WTC11 (cell line): Measurements from ENCODE around the gene CRAMP1. TPM values are rescaled to one million over a fixed set of nuclear protein-coding genes. Genes with fewer than 3 reads are reported as not detected.

Source experiments
- ATAC-seq: fragments of 200-7000 bp; cut with Tn5 transposase; 2 replicates; pipeline ENCODE4 v1.10.0; 2021; ENCODE audit warnings: mild to moderate bottlenecking, moderate library complexity
- CTCF ChIA-PET: fragments of 300-600 bp; sonication (Branson Sonifier 250); formaldehyde crosslinking; loops from one replicate; lab custom pipeline; 2021; ENCODE audit warnings: antibody characterized with exemption; lab: Charles Lee
- POLR2A ChIA-PET: fragments of 350-600 bp; sonication (Branson Sonifier 250); formaldehyde crosslinking; loops from one replicate; lab custom pipeline; 2021; ENCODE audit warnings: antibody characterized with exemption; lab: Charles Lee
- DNase-seq: peaks from one replicate; pipeline ENCODE4 v3.0.0; 2021; ENCODE audit warnings: low spot score
- H3K27ac Mint-ChIP-seq: 2 replicates; pipeline ENCODE4 v1.8.0; 2021; ENCODE audit warnings: mixed read lengths
- H3K27me3 Mint-ChIP-seq: 2 replicates; pipeline ENCODE4 v1.8.0; 2021; ENCODE audit warnings: low read depth, mild to moderate bottlenecking, moderate library complexity, mixed read lengths
- H3K36me3 Mint-ChIP-seq: 2 replicates; pipeline ENCODE4 v1.8.0; 2021; ENCODE audit warnings: mixed read lengths
- H3K4me1 Mint-ChIP-seq: 2 replicates; pipeline ENCODE4 v1.8.0; 2022; ENCODE audit warnings: mixed read lengths
- H3K4me3 Mint-ChIP-seq: 2 replicates; pipeline ENCODE4 v1.8.0; 2021; ENCODE audit warnings: mild to moderate bottlenecking, moderate library complexity, mixed read lengths
- H3K9me3 Mint-ChIP-seq: 2 replicates; pipeline ENCODE4 v1.8.0; 2021; ENCODE audit warnings: mixed read lengths
- ATF1 ChIP-seq: sonication (generic); formaldehyde crosslinking; IDR thresholded peaks from 2 replicates; pipeline ENCODE4 v1.8.1; 2023; ENCODE audit warnings: mild to moderate bottlenecking, moderate library complexity, missing genetic modification reagents
- ESRRA ChIP-seq: sonication (generic); formaldehyde crosslinking; IDR thresholded peaks from 2 replicates; pipeline ENCODE4 v1.8.1; 2022; ENCODE audit warnings: mild to moderate bottlenecking, missing genetic modification reagents, borderline replicate concordance
- FOXP1 ChIP-seq: sonication (generic); formaldehyde crosslinking; IDR thresholded peaks from 2 replicates; pipeline ENCODE4 v1.8.0; 2022; ENCODE audit warnings: missing genetic modification reagents, mild to moderate bottlenecking, moderate library complexity, borderline replicate concordance
- GABPB1 ChIP-seq: sonication (generic); formaldehyde crosslinking; IDR thresholded peaks from 2 replicates; pipeline ENCODE4 v1.8.1; 2023; ENCODE audit warnings: mild to moderate bottlenecking, missing genetic modification reagents
- GTF2I ChIP-seq: fragments of 250-450 bp; sonication (Bioruptor Pico); conservative IDR thresholded peaks from 2 replicates; pipeline ENCODE4 v1.4.0; 2021; ENCODE audit warnings: mild to moderate bottlenecking
- HMGA2 ChIP-seq: fragments of 250-450 bp; sonication (Bioruptor Pico); IDR thresholded peaks from 2 replicates; pipeline ENCODE4 v1.4.0; 2021; ENCODE audit warnings: mild to moderate bottlenecking, moderate library complexity
- JUN ChIP-seq: sonication (generic); formaldehyde crosslinking; IDR thresholded peaks from 2 replicates; pipeline ENCODE4 v1.8.0; 2023; ENCODE audit warnings: mild to moderate bottlenecking, missing genetic modification reagents
- NR2C2 ChIP-seq: sonication (generic); formaldehyde crosslinking; IDR thresholded peaks from 2 replicates; pipeline ENCODE4 v1.8.0; 2022; ENCODE audit warnings: mild to moderate bottlenecking, missing genetic modification reagents
- RORB ChIP-seq: fragments of 250-450 bp; sonication (Bioruptor Pico); IDR thresholded peaks from 2 replicates; pipeline ENCODE4 v1.9.0; 2021; ENCODE audit warnings: mild to moderate bottlenecking
- TP53 ChIP-seq: sonication (generic); formaldehyde crosslinking; IDR thresholded peaks from 2 replicates; pipeline ENCODE4 v1.8.1; 2023; ENCODE audit warnings: mild to moderate bottlenecking, missing genetic modification reagents
- ZNF121 ChIP-seq: sonication (generic); formaldehyde crosslinking; IDR thresholded peaks from 2 replicates; pipeline ENCODE4 v1.8.0; 2023; ENCODE audit warnings: missing genetic modification reagents
- ZNF416 ChIP-seq: fragments of 250-450 bp; sonication (Bioruptor Pico); IDR thresholded peaks from 2 replicates; pipeline ENCODE4 v1.9.0; 2021; ENCODE audit warnings: mild to moderate bottlenecking, inconsistent platforms
- ZNF423 ChIP-seq: fragments of 250-450 bp; sonication (Bioruptor Pico); IDR thresholded peaks from 2 replicates; pipeline ENCODE4 v2.1.2; 2022; ENCODE audit warnings: mild to moderate bottlenecking, moderate library complexity
- total RNA-seq: library from RNA; stranded (reverse); gene quantifications from 3 replicates; pipeline ENCODE4 v1.2.3, GENCODE V29; 2021
- TF ChIP-seq, protein P1 (sequence below): sonication (generic); formaldehyde crosslinking; IDR thresholded peaks from 2 replicates; pipeline ENCODE4 v1.8.1; 2022; ENCODE audit warnings: low read depth, missing genetic modification reagents, borderline replicate concordance
- TF ChIP-seq, protein P2 (sequence below): sonication (generic); formaldehyde crosslinking; IDR thresholded peaks from 2 replicates; pipeline ENCODE4 v1.8.0; 2023; ENCODE audit warnings: missing genetic modification reagents, mild to moderate bottlenecking, borderline replicate concordance
- TF ChIP-seq, protein P3 (sequence below): sonication (generic); formaldehyde crosslinking; IDR thresholded peaks from 2 replicates; pipeline ENCODE4 v1.8.0; 2022; ENCODE audit warnings: mild to moderate bottlenecking, missing genetic modification reagents
- TF ChIP-seq, protein P4 (sequence below): sonication (generic); formaldehyde crosslinking; IDR thresholded peaks from 2 replicates; pipeline ENCODE4 v1.8.1; 2022; ENCODE audit warnings: mild to moderate bottlenecking, moderate library complexity, missing genetic modification reagents
- TF ChIP-seq, protein P5 (sequence below): fragments of 250-450 bp; sonication (Bioruptor Pico); IDR thresholded peaks from 2 replicates; pipeline ENCODE4 v1.9.0; 2021; ENCODE audit warnings: mild to moderate bottlenecking

The CRAMP1 gene
- total RNA-seq, 1 experiment from 2014 or later, result 27.4 TPM

DNA sequence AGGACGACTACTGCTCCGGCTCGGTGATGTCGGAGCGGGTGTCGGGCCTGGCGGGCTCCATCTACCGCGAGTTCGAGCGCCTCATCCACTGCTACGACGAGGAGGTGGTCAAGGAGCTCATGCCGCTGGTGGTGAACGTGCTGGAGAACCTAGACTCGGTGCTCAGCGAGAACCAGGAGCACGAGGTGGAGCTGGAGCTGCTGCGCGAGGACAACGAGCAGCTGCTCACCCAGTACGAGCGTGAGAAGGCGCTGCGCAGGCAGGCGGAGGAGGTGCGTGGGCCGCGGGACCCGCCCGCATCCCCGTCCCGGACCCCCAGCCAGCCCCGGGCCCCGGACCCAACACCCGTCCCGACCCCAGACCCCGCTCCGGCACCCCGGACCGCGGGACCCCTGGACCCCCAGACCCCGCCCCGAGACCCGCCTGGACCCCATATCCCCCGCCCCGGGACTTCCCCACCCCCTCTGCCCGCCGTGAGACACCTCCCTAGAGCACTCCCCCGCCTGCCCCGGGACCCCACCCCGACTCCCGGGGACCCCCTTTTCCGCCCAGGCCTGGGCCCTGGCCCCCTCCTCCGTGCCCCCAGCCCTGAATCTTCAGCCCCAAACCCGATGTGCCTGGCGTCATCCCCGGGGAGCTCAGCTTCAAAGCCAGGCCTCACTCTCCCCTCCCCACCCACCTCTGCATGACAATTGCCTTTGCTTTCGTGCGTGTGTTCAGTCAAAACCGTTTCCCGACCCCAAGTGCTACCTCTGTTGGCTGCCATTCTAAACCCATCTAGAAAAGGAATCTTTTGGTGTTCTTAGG is 94.4 kb downstream of the CRAMP1 start:
- POLR2A ChIA-PET, result interaction anchor here (0.6 to 2.5 kb wide), 5 partner anchors 28 to 282 kb away, joined by 3 to 12 read pairs (median 6); partner anchors contain the start of genes JPT2, NUBP2, RPS2 and SPSB3
- peak; percentile 2; the same call in 1 of the 2 replicates for ATAC-seq

DNA sequence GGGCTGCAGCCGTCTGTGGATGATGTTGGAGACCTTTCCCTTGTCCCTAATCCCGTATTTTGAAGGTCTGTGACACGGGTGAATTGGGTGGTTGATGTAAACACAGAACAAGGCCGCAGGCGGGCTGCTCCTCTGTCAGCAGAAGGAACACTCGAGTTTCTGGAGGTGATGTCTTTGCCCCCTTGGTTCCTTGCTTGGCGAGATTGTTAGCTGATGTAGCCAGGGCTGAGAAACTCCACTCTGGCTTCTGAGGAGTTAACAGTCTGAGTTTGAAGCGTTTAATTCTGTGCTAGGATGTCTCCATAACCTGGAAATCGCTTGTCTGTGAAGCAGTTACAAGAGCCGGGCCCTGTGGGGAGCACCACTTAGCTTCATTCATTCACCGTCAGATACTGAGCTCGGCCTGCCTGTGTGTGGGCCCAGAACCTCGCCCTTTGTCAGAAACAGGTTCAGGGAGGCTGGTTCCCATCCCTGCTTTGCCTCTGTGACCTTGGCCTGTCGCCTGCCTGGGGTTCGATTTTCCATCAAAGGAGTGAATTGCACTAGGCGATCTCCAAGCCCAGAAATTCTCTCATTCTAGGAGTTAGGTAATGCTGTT is 95.1 kb downstream of the CRAMP1 start:
- peak overlapping the region; percentile 87; the same call in 1 of the 2 replicates for H3K27ac Mint-ChIP-seq
- CTCF ChIA-PET, result interaction anchor here (0.7 to 2.8 kb wide), 6 partner anchors 29 to 337 kb away, joined by 3 to 24 read pairs (median 8); partner anchors contain the start of genes CRAMP1, IFT140 and JPT2

More for the DNA sequence above, 94.4 kb downstream of the CRAMP1 start:
- CTCF ChIA-PET, result interaction anchor here (0.5 to 2.8 kb wide), 41 partner anchors 7 to 460 kb away, joined by 3 to 36 read pairs (median 5); partner anchors contain the start of genes CRAMP1, IFT140, JPT2 and NME3
- Mint-ChIP-seq H3K9me3 (no peaks in the 10 kb centered on the region), H3K27me3 (no peaks in the 10 kb centered on the region), H3K27ac (peak overlapping the region; percentile 87; the same call in 1 of the 2 replicates), H3K4me1 (peaks cover 20% of the 10 kb centered on the region), H3K4me3 (peak overlapping the region; percentile 99), H3K36me3 (peaks cover 17% of the 10 kb centered on the region)
- DNase-seq, result peak; percentile 29
- TF ChIP-seq, protein P1, sequence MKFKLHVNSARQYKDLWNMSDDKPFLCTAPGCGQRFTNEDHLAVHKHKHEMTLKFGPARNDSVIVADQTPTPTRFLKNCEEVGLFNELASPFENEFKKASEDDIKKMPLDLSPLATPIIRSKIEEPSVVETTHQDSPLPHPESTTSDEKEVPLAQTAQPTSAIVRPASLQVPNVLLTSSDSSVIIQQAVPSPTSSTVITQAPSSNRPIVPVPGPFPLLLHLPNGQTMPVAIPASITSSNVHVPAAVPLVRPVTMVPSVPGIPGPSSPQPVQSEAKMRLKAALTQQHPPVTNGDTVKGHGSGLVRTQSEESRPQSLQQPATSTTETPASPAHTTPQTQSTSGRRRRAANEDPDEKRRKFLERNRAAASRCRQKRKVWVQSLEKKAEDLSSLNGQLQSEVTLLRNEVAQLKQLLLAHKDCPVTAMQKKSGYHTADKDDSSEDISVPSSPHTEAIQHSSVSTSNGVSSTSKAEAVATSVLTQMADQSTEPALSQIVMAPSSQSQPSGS, result no peak
- TF ChIP-seq NR2C2 (CRISPR knock-in tag) (no peak), RORB (CRISPR knock-in tag) (no peak), FOXP1 (CRISPR knock-in tag) (no peak), ZNF416 (CRISPR knock-in tag) (no peak)

More for the DNA sequence above, 95.1 kb downstream of the CRAMP1 start:
- no peaks in the 10 kb centered on the region for H3K27me3 Mint-ChIP-seq
- no peaks in the 10 kb centered on the region for H3K9me3 Mint-ChIP-seq
- TF ChIP-seq GABPB1 (CRISPR knock-in tag) (no peak), ZNF423 (CRISPR knock-in tag) (no peak), ZNF121 (CRISPR knock-in tag) (no peak), TP53 (CRISPR knock-in tag) (no peak), GTF2I (no peak), ESRRA (no peak), HMGA2 (CRISPR knock-in tag) (no peak), JUN (CRISPR knock-in tag) (no peak), ATF1 (no peak)
- TF ChIP-seq, protein P2, sequence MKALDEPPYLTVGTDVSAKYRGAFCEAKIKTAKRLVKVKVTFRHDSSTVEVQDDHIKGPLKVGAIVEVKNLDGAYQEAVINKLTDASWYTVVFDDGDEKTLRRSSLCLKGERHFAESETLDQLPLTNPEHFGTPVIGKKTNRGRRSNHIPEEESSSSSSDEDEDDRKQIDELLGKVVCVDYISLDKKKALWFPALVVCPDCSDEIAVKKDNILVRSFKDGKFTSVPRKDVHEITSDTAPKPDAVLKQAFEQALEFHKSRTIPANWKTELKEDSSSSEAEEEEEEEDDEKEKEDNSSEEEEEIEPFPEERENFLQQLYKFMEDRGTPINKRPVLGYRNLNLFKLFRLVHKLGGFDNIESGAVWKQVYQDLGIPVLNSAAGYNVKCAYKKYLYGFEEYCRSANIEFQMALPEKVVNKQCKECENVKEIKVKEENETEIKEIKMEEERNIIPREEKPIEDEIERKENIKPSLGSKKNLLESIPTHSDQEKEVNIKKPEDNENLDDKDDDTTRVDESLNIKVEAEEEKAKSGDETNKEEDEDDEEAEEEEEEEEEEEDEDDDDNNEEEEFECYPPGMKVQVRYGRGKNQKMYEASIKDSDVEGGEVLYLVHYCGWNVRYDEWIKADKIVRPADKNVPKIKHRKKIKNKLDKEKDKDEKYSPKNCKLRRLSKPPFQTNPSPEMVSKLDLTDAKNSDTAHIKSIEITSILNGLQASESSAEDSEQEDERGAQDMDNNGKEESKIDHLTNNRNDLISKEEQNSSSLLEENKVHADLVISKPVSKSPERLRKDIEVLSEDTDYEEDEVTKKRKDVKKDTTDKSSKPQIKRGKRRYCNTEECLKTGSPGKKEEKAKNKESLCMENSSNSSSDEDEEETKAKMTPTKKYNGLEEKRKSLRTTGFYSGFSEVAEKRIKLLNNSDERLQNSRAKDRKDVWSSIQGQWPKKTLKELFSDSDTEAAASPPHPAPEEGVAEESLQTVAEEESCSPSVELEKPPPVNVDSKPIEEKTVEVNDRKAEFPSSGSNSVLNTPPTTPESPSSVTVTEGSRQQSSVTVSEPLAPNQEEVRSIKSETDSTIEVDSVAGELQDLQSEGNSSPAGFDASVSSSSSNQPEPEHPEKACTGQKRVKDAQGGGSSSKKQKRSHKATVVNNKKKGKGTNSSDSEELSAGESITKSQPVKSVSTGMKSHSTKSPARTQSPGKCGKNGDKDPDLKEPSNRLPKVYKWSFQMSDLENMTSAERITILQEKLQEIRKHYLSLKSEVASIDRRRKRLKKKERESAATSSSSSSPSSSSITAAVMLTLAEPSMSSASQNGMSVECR, result no peak
- TF ChIP-seq, protein P3, sequence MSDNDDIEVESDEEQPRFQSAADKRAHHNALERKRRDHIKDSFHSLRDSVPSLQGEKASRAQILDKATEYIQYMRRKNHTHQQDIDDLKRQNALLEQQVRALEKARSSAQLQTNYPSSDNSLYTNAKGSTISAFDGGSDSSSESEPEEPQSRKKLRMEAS (CRISPR knock-in tag), result no peak
- TF ChIP-seq, protein P4, sequence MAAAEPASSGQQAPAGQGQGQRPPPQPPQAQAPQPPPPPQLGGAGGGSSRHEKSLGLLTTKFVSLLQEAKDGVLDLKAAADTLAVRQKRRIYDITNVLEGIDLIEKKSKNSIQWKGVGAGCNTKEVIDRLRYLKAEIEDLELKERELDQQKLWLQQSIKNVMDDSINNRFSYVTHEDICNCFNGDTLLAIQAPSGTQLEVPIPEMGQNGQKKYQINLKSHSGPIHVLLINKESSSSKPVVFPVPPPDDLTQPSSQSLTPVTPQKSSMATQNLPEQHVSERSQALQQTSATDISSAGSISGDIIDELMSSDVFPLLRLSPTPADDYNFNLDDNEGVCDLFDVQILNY (CRISPR knock-in tag), result no peak
- TF ChIP-seq, protein P5, sequence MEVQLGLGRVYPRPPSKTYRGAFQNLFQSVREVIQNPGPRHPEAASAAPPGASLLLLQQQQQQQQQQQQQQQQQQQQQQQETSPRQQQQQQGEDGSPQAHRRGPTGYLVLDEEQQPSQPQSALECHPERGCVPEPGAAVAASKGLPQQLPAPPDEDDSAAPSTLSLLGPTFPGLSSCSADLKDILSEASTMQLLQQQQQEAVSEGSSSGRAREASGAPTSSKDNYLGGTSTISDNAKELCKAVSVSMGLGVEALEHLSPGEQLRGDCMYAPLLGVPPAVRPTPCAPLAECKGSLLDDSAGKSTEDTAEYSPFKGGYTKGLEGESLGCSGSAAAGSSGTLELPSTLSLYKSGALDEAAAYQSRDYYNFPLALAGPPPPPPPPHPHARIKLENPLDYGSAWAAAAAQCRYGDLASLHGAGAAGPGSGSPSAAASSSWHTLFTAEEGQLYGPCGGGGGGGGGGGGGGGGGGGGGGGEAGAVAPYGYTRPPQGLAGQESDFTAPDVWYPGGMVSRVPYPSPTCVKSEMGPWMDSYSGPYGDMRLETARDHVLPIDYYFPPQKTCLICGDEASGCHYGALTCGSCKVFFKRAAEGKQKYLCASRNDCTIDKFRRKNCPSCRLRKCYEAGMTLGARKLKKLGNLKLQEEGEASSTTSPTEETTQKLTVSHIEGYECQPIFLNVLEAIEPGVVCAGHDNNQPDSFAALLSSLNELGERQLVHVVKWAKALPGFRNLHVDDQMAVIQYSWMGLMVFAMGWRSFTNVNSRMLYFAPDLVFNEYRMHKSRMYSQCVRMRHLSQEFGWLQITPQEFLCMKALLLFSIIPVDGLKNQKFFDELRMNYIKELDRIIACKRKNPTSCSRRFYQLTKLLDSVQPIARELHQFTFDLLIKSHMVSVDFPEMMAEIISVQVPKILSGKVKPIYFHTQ (CRISPR knock-in tag), result no peak
- peak overlapping the region; percentile 80 for H3K4me3 Mint-ChIP-seq
- DNase-seq (peak; percentile 25), ATAC-seq (no peak)
- H3K36me3 Mint-ChIP-seq, result peaks cover 11% of the 10 kb centered on the region
- peaks cover 20% of the 10 kb centered on the region for H3K4me1 Mint-ChIP-seq
- POLR2A ChIA-PET, result interaction anchor here (2.5 kb wide), 1 partner anchor 29 kb away, joined by 12 read pairs; the partner anchor contains the start of gene JPT2
